ENCODE measurements around the gene RLF. TPM values are rescaled to one million over a fixed set of nuclear protein-coding genes. Genes with fewer than 3 reads are reported as not detected.
A peak's percentile ranks its signal among the peaks of the same experiment; 100 is the strongest.

The RLF gene
- total and polyA plus RNA-seq, 2 donors (not counting 1 experiment from before 2014, with no cell fraction given) = 12.4 to 20.8 TPM

DNA sequence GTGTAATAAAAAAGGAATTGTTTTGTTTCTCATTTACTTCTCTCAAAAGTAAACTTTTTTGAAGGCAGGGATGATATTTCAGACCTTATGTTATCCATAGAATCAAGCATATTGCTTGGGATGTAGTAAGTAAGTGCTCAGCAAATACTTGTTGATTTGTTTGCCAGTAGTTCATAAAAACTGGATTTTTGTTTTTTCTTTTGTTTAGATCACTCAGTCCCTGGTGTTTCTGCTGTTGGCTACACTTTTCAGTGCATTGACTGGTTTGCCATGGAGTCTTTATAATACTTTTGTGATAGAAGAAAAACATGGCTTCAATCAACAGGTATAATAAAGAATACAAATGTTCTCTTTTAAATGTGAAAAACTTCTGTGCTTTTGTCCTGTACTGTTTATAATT lies 107.0 kb downstream of the RLF start:
- no peak for TF ChIP-seq EZH2 (IDR thresholded peaks at IDR 0.05; ENCODE audit: low read length, missing control alignments)
- Histone ChIP-seq H3K4me3 (replicated peaks in 1 of 4; ENCODE audit: control extremely low read depth in 1 of 4, insufficient read depth in 1 of 4, low read depth in 3 of 4, low read length in 4 of 4) (no peak overlapping the region), H3K4me2 (ENCODE audit: extremely low read depth, insufficient read depth, low read length) (peak overlapping the region; percentile 56), H3K27ac (ENCODE audit: insufficient read depth, low read length) (peak overlapping the region; percentile 85), H3K9me3 (ENCODE audit: control insufficient read depth, insufficient read depth, low read depth, low read length) (no peaks in the 10 kb centered on the region), H3K79me2 (ENCODE audit: control insufficient read depth, insufficient read depth, low read length) (peaks cover 4% of the 10 kb centered on the region), H4K20me1 (ENCODE audit: control insufficient read depth, extremely low read depth, insufficient read depth, low read length) (no peaks in the 10 kb centered on the region), H3K9ac (ENCODE audit: insufficient read depth, low read length) (peak overlapping the region; percentile 11), H2AFZ (ENCODE audit: low read length) (no peak overlapping the region), H3K36me3 (ENCODE audit: control insufficient read depth, insufficient read depth, low read length) (peaks cover 7% of the 10 kb centered on the region), H3K4me1 (ENCODE audit: control insufficient read depth, extremely low read depth, insufficient read depth, low read length) (peaks cover 13% of the 10 kb centered on the region), H3K27me3 (ENCODE audit: control insufficient read depth, insufficient read depth, low read length) (no peaks in the 10 kb centered on the region)
- no peak for DNase-seq (ENCODE audit: low read depth in 2 of 2)

DNA sequence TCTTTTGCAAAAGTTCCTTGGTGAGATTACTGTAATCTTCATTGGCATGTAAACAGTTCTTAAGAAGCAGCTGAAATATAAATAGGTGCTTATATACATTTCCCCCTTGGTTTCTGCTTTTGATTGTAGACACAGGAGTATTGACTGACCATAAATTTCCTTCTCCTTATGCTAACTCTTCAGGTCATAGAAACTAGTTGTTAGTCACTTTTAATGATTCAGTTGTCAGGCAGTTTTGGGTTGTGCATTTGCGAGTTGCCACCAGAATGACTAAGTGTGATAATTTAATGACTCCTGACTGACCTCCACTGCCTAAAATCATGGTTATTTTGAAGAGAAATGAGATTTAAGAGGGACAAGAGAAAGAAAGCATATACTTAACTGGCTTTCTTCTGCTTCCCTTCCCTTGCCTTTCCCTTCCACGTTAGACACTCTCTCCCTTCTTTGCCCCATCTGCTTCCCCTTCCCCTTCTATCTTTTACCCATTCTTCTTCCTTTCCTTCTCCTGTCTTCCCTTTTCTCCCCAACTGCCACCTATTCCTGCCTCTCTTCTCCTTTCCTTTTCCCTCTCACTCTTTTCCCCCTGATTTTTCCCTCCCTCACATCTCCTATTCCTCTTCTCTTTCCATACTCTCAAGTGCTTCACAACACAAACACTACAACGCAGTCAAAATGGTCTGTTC lies 109.1 kb downstream of the RLF start:
- TF ChIP-seq, protein P1, sequence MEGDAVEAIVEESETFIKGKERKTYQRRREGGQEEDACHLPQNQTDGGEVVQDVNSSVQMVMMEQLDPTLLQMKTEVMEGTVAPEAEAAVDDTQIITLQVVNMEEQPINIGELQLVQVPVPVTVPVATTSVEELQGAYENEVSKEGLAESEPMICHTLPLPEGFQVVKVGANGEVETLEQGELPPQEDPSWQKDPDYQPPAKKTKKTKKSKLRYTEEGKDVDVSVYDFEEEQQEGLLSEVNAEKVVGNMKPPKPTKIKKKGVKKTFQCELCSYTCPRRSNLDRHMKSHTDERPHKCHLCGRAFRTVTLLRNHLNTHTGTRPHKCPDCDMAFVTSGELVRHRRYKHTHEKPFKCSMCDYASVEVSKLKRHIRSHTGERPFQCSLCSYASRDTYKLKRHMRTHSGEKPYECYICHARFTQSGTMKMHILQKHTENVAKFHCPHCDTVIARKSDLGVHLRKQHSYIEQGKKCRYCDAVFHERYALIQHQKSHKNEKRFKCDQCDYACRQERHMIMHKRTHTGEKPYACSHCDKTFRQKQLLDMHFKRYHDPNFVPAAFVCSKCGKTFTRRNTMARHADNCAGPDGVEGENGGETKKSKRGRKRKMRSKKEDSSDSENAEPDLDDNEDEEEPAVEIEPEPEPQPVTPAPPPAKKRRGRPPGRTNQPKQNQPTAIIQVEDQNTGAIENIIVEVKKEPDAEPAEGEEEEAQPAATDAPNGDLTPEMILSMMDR (conservative IDR thresholded peaks at IDR 0.05 in 1 of 2, IDR thresholded peaks at IDR 0.05 in 1 of 2; ENCODE audit: low read depth in 1 of 2, low read length in 2 of 2) = no peak
- no peak for TF ChIP-seq EZH2 (IDR thresholded peaks at IDR 0.05; ENCODE audit: low read length, missing control alignments)
- DNase-seq (ENCODE audit: low read depth in 2 of 2) = peak in 1 of 2 donors; percentile 54
- Histone ChIP-seq H3K27me3 (ENCODE audit: control insufficient read depth, insufficient read depth, low read length) (no peaks in the 10 kb centered on the region), H3K4me1 (ENCODE audit: control insufficient read depth, extremely low read depth, insufficient read depth, low read length) (peaks cover 13% of the 10 kb centered on the region), H3K4me3 (replicated peaks in 1 of 4; ENCODE audit: control extremely low read depth in 1 of 4, insufficient read depth in 1 of 4, low read depth in 3 of 4, low read length in 4 of 4) (no peak overlapping the region), H3K9ac (ENCODE audit: insufficient read depth, low read length) (no peak overlapping the region), H3K27ac (ENCODE audit: insufficient read depth, low read length) (peak overlapping the region; percentile 41), H3K9me3 (ENCODE audit: control insufficient read depth, insufficient read depth, low read depth, low read length) (no peaks in the 10 kb centered on the region), H3K79me2 (ENCODE audit: control insufficient read depth, insufficient read depth, low read length) (peaks cover 3% of the 10 kb centered on the region), H2AFZ (ENCODE audit: low read length) (no peak overlapping the region), H3K36me3 (ENCODE audit: control insufficient read depth, insufficient read depth, low read length) (peaks cover 9% of the 10 kb centered on the region), H3K4me2 (ENCODE audit: extremely low read depth, insufficient read depth, low read length) (no peak overlapping the region), H4K20me1 (ENCODE audit: control insufficient read depth, extremely low read depth, insufficient read depth, low read length) (no peaks in the 10 kb centered on the region)

DNA sequence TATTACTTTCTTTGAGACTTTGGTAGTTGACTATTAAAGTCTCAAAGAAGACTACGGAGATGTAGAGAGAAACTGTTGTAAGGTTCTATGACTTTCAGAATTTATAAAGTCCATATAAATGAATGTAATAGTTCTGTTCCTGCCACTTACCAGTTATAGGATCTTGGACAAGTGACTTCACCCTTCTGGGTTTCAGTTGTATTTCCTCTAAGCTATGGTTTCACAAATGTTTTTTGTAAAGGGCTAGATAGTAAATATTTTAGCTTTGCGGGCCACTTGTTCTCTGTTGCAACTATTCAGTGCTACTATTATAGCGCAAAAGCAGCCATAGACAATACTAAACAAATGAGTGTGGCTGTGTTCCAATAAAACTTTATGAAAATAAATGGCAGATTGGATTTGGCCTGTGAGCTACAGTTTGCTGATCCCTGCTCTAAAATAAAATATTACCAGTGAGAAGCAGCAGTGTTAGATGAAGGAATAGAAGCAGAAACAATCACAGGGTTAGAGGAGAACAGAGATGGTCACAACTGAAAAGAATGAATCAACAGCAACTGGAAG lies 111.5 kb downstream of the RLF start:
- Histone ChIP-seq H3K9ac (ENCODE audit: insufficient read depth, low read length) (no peak overlapping the region), H3K36me3 (ENCODE audit: control insufficient read depth, insufficient read depth, low read length) (peaks cover 9% of the 10 kb centered on the region), H3K79me2 (ENCODE audit: control insufficient read depth, insufficient read depth, low read length) (no peaks in the 10 kb centered on the region), H3K4me3 (replicated peaks in 1 of 4; ENCODE audit: control extremely low read depth in 1 of 4, insufficient read depth in 1 of 4, low read depth in 3 of 4, low read length in 4 of 4) (no peak overlapping the region), H2AFZ (ENCODE audit: low read length) (no peak overlapping the region), H4K20me1 (ENCODE audit: control insufficient read depth, extremely low read depth, insufficient read depth, low read length) (no peaks in the 10 kb centered on the region), H3K4me2 (ENCODE audit: extremely low read depth, insufficient read depth, low read length) (no peak overlapping the region), H3K9me3 (ENCODE audit: control insufficient read depth, insufficient read depth, low read depth, low read length) (no peaks in the 10 kb centered on the region), H3K27ac (ENCODE audit: insufficient read depth, low read length) (no peak overlapping the region), H3K4me1 (ENCODE audit: control insufficient read depth, extremely low read depth, insufficient read depth, low read length) (peaks cover 5% of the 10 kb centered on the region), H3K27me3 (ENCODE audit: control insufficient read depth, insufficient read depth, low read length) (no peaks in the 10 kb centered on the region)
- no peak for DNase-seq (ENCODE audit: low read depth in 2 of 2)
- TF ChIP-seq EZH2 (IDR thresholded peaks at IDR 0.05; ENCODE audit: low read length, missing control alignments) = no peak
- TF ChIP-seq, protein P1 (conservative IDR thresholded peaks at IDR 0.05 in 1 of 2, IDR thresholded peaks at IDR 0.05 in 1 of 2; ENCODE audit: low read depth in 1 of 2, low read length in 2 of 2) = no peak

All from fibroblast of lung (primary cell).